ENCODE data around the gene ORAI3. TPM values are rescaled to one million over a fixed set of nuclear protein-coding genes. Genes with fewer than 3 reads are reported as not detected.

ORAI3 gene
- total RNA-seq, 2 donors from 2014 or later: 22.4 to 23.0 TPM

DNA sequence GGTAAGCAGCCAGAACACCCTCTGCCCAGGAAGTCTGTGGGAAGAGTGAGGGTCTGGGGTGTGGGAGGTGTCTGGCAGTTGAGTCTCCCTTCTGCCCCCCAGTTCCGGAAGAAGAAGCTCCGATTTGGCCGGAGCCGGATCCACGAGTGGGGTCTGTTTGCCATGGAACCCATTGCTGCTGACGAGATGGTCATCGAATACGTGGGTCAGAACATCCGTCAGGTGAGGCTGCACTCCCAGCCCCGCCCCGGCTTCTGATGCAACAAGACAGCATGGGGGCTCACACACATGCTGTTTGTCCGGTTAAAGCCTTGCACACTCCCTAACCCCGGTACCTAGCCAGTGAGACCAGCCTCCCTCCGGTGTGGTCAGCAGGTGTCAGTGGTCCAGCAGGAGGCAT is 32.1 kb downstream of the ORAI3 start:
- H3K36me3 ChIP-seq: peaks cover 63% of the 10 kb centered on the region
- no peaks in the 10 kb centered on the region for H3K27me3 ChIP-seq
- peaks cover 0 to 15% of the 10 kb centered on the region in 2 donors for H3K4me1 ChIP-seq
- H3K27ac ChIP-seq: no peak overlapping the region
- no peak for DNase-seq (ENCODE audit: low spot score)
- H3K9me3 ChIP-seq: no peaks in the 10 kb centered on the region
- no peak overlapping the region for H3K4me3 ChIP-seq
- TF ChIP-seq, protein P1, sequence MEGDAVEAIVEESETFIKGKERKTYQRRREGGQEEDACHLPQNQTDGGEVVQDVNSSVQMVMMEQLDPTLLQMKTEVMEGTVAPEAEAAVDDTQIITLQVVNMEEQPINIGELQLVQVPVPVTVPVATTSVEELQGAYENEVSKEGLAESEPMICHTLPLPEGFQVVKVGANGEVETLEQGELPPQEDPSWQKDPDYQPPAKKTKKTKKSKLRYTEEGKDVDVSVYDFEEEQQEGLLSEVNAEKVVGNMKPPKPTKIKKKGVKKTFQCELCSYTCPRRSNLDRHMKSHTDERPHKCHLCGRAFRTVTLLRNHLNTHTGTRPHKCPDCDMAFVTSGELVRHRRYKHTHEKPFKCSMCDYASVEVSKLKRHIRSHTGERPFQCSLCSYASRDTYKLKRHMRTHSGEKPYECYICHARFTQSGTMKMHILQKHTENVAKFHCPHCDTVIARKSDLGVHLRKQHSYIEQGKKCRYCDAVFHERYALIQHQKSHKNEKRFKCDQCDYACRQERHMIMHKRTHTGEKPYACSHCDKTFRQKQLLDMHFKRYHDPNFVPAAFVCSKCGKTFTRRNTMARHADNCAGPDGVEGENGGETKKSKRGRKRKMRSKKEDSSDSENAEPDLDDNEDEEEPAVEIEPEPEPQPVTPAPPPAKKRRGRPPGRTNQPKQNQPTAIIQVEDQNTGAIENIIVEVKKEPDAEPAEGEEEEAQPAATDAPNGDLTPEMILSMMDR (IDR thresholded peaks at IDR 0.05): no peak

DNA sequence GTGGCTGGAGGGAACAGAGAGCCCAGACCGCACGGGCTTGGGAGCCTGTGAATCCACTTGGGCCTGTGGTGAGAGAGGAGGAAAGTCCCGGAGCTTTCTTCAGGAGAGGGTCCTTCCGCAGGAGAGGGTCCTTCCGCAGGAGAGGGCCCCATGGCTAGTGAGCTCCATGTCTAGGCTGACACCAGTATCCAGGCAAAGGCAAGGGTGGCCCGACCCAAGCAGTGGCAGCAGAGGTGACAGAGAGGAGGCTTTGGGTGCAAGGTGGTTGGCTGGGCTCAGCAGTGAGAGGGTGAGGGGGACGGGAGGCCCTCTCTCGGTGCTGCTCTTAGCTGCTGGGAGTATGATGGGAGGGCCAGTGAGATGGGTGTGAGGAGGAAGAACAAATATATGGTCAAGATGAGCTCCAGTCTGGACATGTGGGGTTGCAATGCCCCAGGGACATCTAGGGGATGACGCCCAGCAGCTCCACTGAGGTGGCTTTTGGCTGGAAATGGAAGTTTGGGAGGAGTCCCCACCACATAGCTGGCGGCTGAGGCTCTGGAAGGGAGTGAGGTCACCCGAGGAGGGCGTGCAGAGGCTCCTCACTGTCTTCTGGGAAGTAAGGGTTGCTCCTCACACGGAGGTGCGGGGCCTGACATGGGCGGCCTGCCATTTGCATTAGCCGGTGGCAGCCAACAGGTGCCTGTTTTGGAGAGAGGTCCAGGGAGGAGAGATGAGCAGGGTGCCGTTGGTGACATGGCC is 33.9 kb downstream of the ORAI3 start:
- H3K4me3 ChIP-seq: no peak overlapping the region
- peaks cover 0 to 16% of the 10 kb centered on the region in 2 donors for H3K4me1 ChIP-seq
- TF ChIP-seq, protein P1 (IDR thresholded peaks at IDR 0.05): no peak
- no peaks in the 10 kb centered on the region for H3K9me3 ChIP-seq
- no peaks in the 10 kb centered on the region for H3K27me3 ChIP-seq
- H3K36me3 ChIP-seq: peaks cover 48% of the 10 kb centered on the region
- no peak overlapping the region for H3K27ac ChIP-seq
- peak; percentile 68 for DNase-seq (ENCODE audit: low spot score)

- Histone ChIP-seq H3K27ac (no peak overlapping the region), H3K36me3 (peaks cover 46% of the 10 kb centered on the region), H3K27me3 (no peaks in the 10 kb centered on the region), H3K4me1 (peaks cover 0 to 16% of the 10 kb centered on the region in 2 donors), H3K4me3 (no peak overlapping the region), H3K9me3 (no peaks in the 10 kb centered on the region)
- TF ChIP-seq, protein P1 (IDR thresholded peaks at IDR 0.05): no peak
- DNase-seq (ENCODE audit: low spot score): no peak
Measured at GRCh38 chr16:30983289-30983889, 34.5 kb downstream of the ORAI3 start.

GRCh38 chr16:30983898-30984610 is 35.2 kb downstream of the ORAI3 start:
- Histone ChIP-seq H3K27me3 (no peaks in the 10 kb centered on the region), H3K4me3 (no peak overlapping the region), H3K9me3 (no peaks in the 10 kb centered on the region), H3K27ac (no peak overlapping the region), H3K4me1 (peaks cover 0 to 16% of the 10 kb centered on the region in 2 donors), H3K36me3 (peaks cover 42% of the 10 kb centered on the region)
- TF ChIP-seq, protein P1 (IDR thresholded peaks at IDR 0.05): no peak
- DNase-seq (ENCODE audit: low spot score): no peak

- Histone ChIP-seq H3K36me3 (peaks cover 35% of the 10 kb centered on the region), H3K4me1 (peaks cover 0 to 16% of the 10 kb centered on the region in 2 donors), H3K27me3 (no peaks in the 10 kb centered on the region), H3K27ac (peak within 1 kb of the TSS; percentile 59 to 65), H3K4me3 (peak within 1 kb of the TSS; percentile 38 to 53), H3K9me3 (no peaks in the 10 kb centered on the region)
- TF ChIP-seq, protein P1 (IDR thresholded peaks at IDR 0.05): peak; percentile 88 to 96
- DNase-seq (ENCODE audit: low spot score): peak; percentile 91
Measured at GRCh38 chr16:30984669-30985400, 36.0 kb downstream of the ORAI3 start, which contains the start of gene HSD3B7. Gene HSD3B7 (plus strand): TSS chr16:30985207. CDS start chr16:30985659, 452 bp downstream.

Data from right atrium auricular region (tissue), 2 donors.